Fibroblast of lung (primary cell): Measurements from ENCODE around the gene SLC5A1. TPM values are rescaled to one million over a fixed set of nuclear protein-coding genes. Genes with fewer than 3 reads are reported as not detected.

ENCODE experiments used
- DNase-seq, 2 donors: peaks; one replicate each; pipeline versions ENCODE4 v3.0.0 to v3.0.0-alpha.2; 2010; ENCODE audit warnings: low read depth in 2 of 2
- H2AFZ ChIP-seq: 2 replicates; pipeline ENCODE4 v1.5.1; 2012; ENCODE audit warnings: low read length, control low read depth, inconsistent platforms
- H3K27ac ChIP-seq: 2 replicates; pipeline ENCODE4 v1.5.1; 2011; ENCODE audit warnings: low read length, control low read depth; ENCODE audit not compliant: insufficient read depth
- H3K27me3 ChIP-seq: 2 replicates; pipeline ENCODE4 v1.5.1; 2011; ENCODE audit warnings: mild to moderate bottlenecking, low read length; ENCODE audit not compliant: control insufficient read depth, insufficient read depth
- H3K36me3 ChIP-seq: 2 replicates; pipeline ENCODE4 v1.5.1; 2011; ENCODE audit warnings: low read length; ENCODE audit not compliant: control insufficient read depth, insufficient read depth
- H3K4me1 ChIP-seq: 2 replicates; pipeline ENCODE4 v1.5.1; 2011; ENCODE audit warnings: low read length; ENCODE audit not compliant: control insufficient read depth, insufficient read depth; ENCODE audit errors: extremely low read depth
- H3K4me2 ChIP-seq: 2 replicates; pipeline ENCODE4 v1.5.1; 2011; ENCODE audit warnings: low read length, control low read depth; ENCODE audit not compliant: insufficient read depth; ENCODE audit errors: extremely low read depth
- H3K4me3 ChIP-seq, 4 experiments: fragments of 200-600 bp in 1 of 4; sonication (generic) in 1 of 4; replicated peaks in 1 of 4; 2 replicates each; pipeline ENCODE4 v1.5.1; 2011 to 2016; ENCODE audit warnings: low read length in 4 of 4, low read depth in 3 of 4, mild to moderate bottlenecking in 3 of 4, control low read depth in 2 of 4, inconsistent platforms in 1 of 4, mixed read lengths in 1 of 4; ENCODE audit not compliant: insufficient read depth in 1 of 4; ENCODE audit errors: control extremely low read depth in 1 of 4
- H3K79me2 ChIP-seq: 2 replicates; pipeline ENCODE4 v1.5.1; 2012; ENCODE audit warnings: mild to moderate bottlenecking, low read length, inconsistent platforms; ENCODE audit not compliant: control insufficient read depth, insufficient read depth
- H3K9ac ChIP-seq: 2 replicates; pipeline ENCODE4 v1.5.1; 2011; ENCODE audit warnings: mild to moderate bottlenecking, low read length, control low read depth; ENCODE audit not compliant: insufficient read depth
- H3K9me3 ChIP-seq: 2 replicates; pipeline ENCODE4 v1.5.1; 2012; ENCODE audit warnings: low read depth, low read length; ENCODE audit not compliant: control insufficient read depth, insufficient read depth
- H4K20me1 ChIP-seq: 2 replicates; pipeline ENCODE4 v1.5.1; 2011; ENCODE audit warnings: low read length; ENCODE audit not compliant: control insufficient read depth, insufficient read depth; ENCODE audit errors: extremely low read depth
- CTCF ChIP-seq, 2 donors: IDR thresholded peaks in 1 of 2; conservative IDR thresholded peaks in 1 of 2; 1 replicate in 1 of 2; 2 replicates in 1 of 2; pipeline ENCODE4 v1.5.1; 2011 to 2012; ENCODE audit warnings: low read length in 2 of 2, control low read depth in 1 of 2, inconsistent platforms in 1 of 2, low read depth in 1 of 2, mild to moderate bottlenecking in 1 of 2
- EZH2 ChIP-seq: IDR thresholded peaks from 2 replicates; pipeline ENCODE4 v1.5.1; 2012; ENCODE audit warnings: low read length, control low read depth, mild to moderate bottlenecking; ENCODE audit errors: missing control alignments
- polyA plus RNA-seq, 2 donors: library from polyadenylated mRNA; depleted of rRNA in 1 of 2; stranded (reverse) in 1 of 2; unstranded in 1 of 2; fragments of >200 nt; gene quantifications; 2 replicates each; pipeline ENCODE4 v1.2.1, GENCODE V29; 2011 to 2012; ENCODE audit warnings: missing spikeins in 1 of 2
- total RNA-seq: library from RNA; depleted of rRNA; stranded (reverse); fragments of >200 nt; gene quantifications from 2 replicates; pipeline ENCODE4 v1.2.1, GENCODE V29; 2014

The SLC5A1 gene
- total and polyA plus RNA-seq, 2 donors (not counting 1 experiment from before 2014, with no cell fraction given): not detected

- Histone ChIP-seq H4K20me1 (no peaks in the 10 kb centered on the region), H3K9me3 (no peaks in the 10 kb centered on the region), H3K4me3 (no peak overlapping the region), H3K79me2 (no peaks in the 10 kb centered on the region), H3K27ac (no peak overlapping the region), H3K9ac (no peak overlapping the region), H3K27me3 (peaks cover 10% of the 10 kb centered on the region), H3K4me2 (no peak overlapping the region), H3K4me1 (no peaks in the 10 kb centered on the region), H2AFZ (no peak overlapping the region), H3K36me3 (no peaks in the 10 kb centered on the region)
- DNase-seq: no peak
- TF ChIP-seq EZH2: no peak
These were observed 330 bp downstream of the SLC5A1 start for GRCh38 chr22:32043391-32043790.

GRCh38 chr22:32044477-32044876 is 1.4 kb downstream of the SLC5A1 start:
- H3K27ac ChIP-seq: no peak overlapping the region

GRCh38 chr22:32044913-32045312 is 1.9 kb downstream of the SLC5A1 start:
- no peaks in the 10 kb centered on the region for H4K20me1 ChIP-seq
- TF ChIP-seq EZH2 (no peak), CTCF (conservative IDR thresholded peaks at IDR 0.05 in 1 of 2, IDR thresholded peaks at IDR 0.05 in 1 of 2; ENCODE audit: low read depth in 1 of 2, low read length in 2 of 2) (no peak)
- no peaks in the 10 kb centered on the region for H3K79me2 ChIP-seq
- no peaks in the 10 kb centered on the region for H3K36me3 ChIP-seq
- H3K4me1 ChIP-seq: no peaks in the 10 kb centered on the region
- no peak overlapping the region for H2AFZ ChIP-seq
- DNase-seq: no peak
- H3K27me3 ChIP-seq: peaks cover 10% of the 10 kb centered on the region
- H3K4me2 ChIP-seq: no peak overlapping the region
- H3K9ac ChIP-seq: no peak overlapping the region
- H3K27ac ChIP-seq: no peak overlapping the region
- no peak overlapping the region for H3K4me3 ChIP-seq
- H3K9me3 ChIP-seq: no peaks in the 10 kb centered on the region

More at GRCh38 chr22:32044477-32044876, 1.4 kb downstream of the SLC5A1 start:
- TF ChIP-seq CTCF (conservative IDR thresholded peaks at IDR 0.05 in 1 of 2, IDR thresholded peaks at IDR 0.05 in 1 of 2; ENCODE audit: low read depth in 1 of 2, low read length in 2 of 2): no peak
- TF ChIP-seq EZH2: no peak
- Histone ChIP-seq H4K20me1 (no peaks in the 10 kb centered on the region), H3K36me3 (no peaks in the 10 kb centered on the region), H3K4me2 (no peak overlapping the region), H2AFZ (no peak overlapping the region), H3K79me2 (no peaks in the 10 kb centered on the region), H3K4me1 (no peaks in the 10 kb centered on the region), H3K4me3 (no peak overlapping the region), H3K9ac (no peak overlapping the region), H3K27me3 (peaks cover 10% of the 10 kb centered on the region), H3K9me3 (no peaks in the 10 kb centered on the region)
- DNase-seq: no peak
